IMR-90 (cell line): ENCODE results near the gene LSM12. TPM values are rescaled to one million over a fixed set of nuclear protein-coding genes. Genes with fewer than 3 reads are reported as not detected.

ENCODE experiments used
- ATAC-seq: fragments of 200-7000 bp; cut with Tn5 transposase; 2 replicates; pipeline ENCODE4 v1.9.1; 2020; ENCODE audit warnings: low read depth, mild to moderate bottlenecking, moderate library complexity
- BruUV-seq: library from RNA; stranded (reverse); fragments of 400-500 nt; replicated peaks from 2 replicates; lab custom pipeline; 2021; lab: Mats Ljungman, UMichigan
- CTCF ChIA-PET: fragments of 300-600 bp; formaldehyde crosslinking; extraction: SDS; loops from one replicate; lab custom pipeline; 2021; ENCODE audit warnings: antibody characterized with exemption; lab: Yijun Ruan, JAX
- POLR2A ChIA-PET: fragments of 300-600 bp; sonication (Branson Sonifier 250); formaldehyde crosslinking; loops from one replicate; lab custom pipeline; 2022; ENCODE audit warnings: antibody characterized with exemption; ENCODE audit not compliant: unreplicated experiment; lab: Charles Lee
- DNase-seq: peaks from one replicate; pipeline ENCODE4 v3.0.0; 2013
- H2AFZ ChIP-seq: replicated peaks from 2 replicates; pipeline ENCODE3; 2013; ENCODE audit warnings: low read length, mild to moderate bottlenecking; ENCODE audit not compliant: poor library complexity
- H2AK5ac ChIP-seq: 2 replicates; pipeline ENCODE4 v1.6.1; 2013; ENCODE audit warnings: low read depth, low read length, inconsistent platforms
- H2AK9ac ChIP-seq: replicated peaks from 2 replicates; pipeline ENCODE3; 2013; ENCODE audit warnings: mild to moderate bottlenecking, low read depth, low read length, moderate library complexity; ENCODE audit not compliant: poor library complexity
- H2BK120ac ChIP-seq: 2 replicates; pipeline ENCODE4 v1.6.1; 2013; ENCODE audit warnings: low read depth, low read length, inconsistent platforms
- H2BK15ac ChIP-seq: 3 replicates; pipeline ENCODE4 v1.6.1; 2013; ENCODE audit warnings: low read depth, low read length, inconsistent platforms
- H2BK20ac ChIP-seq: 2 replicates; pipeline ENCODE4 v1.6.1; 2013; ENCODE audit warnings: low read depth, mild to moderate bottlenecking, inconsistent platforms, low read length, moderate library complexity
- H2BK5ac ChIP-seq: 2 replicates; pipeline ENCODE4 v1.6.1; 2013; ENCODE audit warnings: mild to moderate bottlenecking, low read depth, low read length, inconsistent platforms; ENCODE audit not compliant: poor library complexity, severe bottlenecking
- H3K14ac ChIP-seq: replicated peaks from 2 replicates; pipeline ENCODE4 v1.6.1; 2013; ENCODE audit warnings: low read depth, low read length, inconsistent platforms
- H3K18ac ChIP-seq: 2 replicates; pipeline ENCODE4 v1.6.1; 2013; ENCODE audit warnings: low read depth, low read length, control low read depth
- H3K23ac ChIP-seq: 2 replicates; pipeline ENCODE4 v1.6.1; 2013; ENCODE audit warnings: low read depth, low read length, inconsistent platforms
- H3K27ac ChIP-seq: 2 replicates; pipeline ENCODE4 v1.5.1; 2013; ENCODE audit warnings: mild to moderate bottlenecking, control low read depth, low read length; ENCODE audit not compliant: insufficient read depth
- H3K27me3 ChIP-seq: 2 replicates; pipeline ENCODE4 v1.6.1; 2013; ENCODE audit warnings: low read length; ENCODE audit not compliant: control insufficient read depth, insufficient read depth
- H3K36me3 ChIP-seq: 2 replicates; pipeline ENCODE4 v1.6.1; 2013; ENCODE audit warnings: low read length, mixed read lengths; ENCODE audit not compliant: control insufficient read depth, insufficient read depth
- H3K4ac ChIP-seq: 2 replicates; pipeline ENCODE4 v1.6.1; 2013; ENCODE audit warnings: low read depth, low read length, inconsistent platforms
- H3K4me1 ChIP-seq: 2 replicates; pipeline ENCODE4 v1.6.1; 2013; ENCODE audit warnings: low read length, mixed read lengths; ENCODE audit not compliant: control insufficient read depth, insufficient read depth
- H3K4me2 ChIP-seq: 2 replicates; pipeline ENCODE4 v1.6.1; 2013; ENCODE audit warnings: low read depth, mild to moderate bottlenecking, control low read depth, low read length, moderate library complexity
- H3K4me3 ChIP-seq: 2 replicates; pipeline ENCODE4 v1.5.1; 2013; ENCODE audit warnings: low read depth, mild to moderate bottlenecking, control low read depth, low read length, moderate library complexity; ENCODE audit not compliant: insufficient read depth
- H3K56ac ChIP-seq: 2 replicates; pipeline ENCODE4 v1.6.1; 2013; ENCODE audit warnings: low read length, inconsistent platforms; ENCODE audit not compliant: insufficient read depth; ENCODE audit errors: extremely low read depth
- H3K79me1 ChIP-seq, 2 experiments: 2 replicates each; pipeline ENCODE4 v1.6.1; 2013; ENCODE audit warnings: low read length in 2 of 2, inconsistent platforms in 1 of 2, low read depth in 1 of 2
- H3K9ac ChIP-seq: 2 replicates; pipeline ENCODE4 v1.6.1; 2013; ENCODE audit warnings: low read depth, low read length, control low read depth
- H3K9me1 ChIP-seq: 2 replicates; pipeline ENCODE4 v1.6.1; 2013; ENCODE audit warnings: low read length, inconsistent platforms; ENCODE audit not compliant: insufficient read depth
- H3K9me3 ChIP-seq: 2 replicates; pipeline ENCODE4 v1.6.1; 2013; ENCODE audit warnings: low read length; ENCODE audit not compliant: control insufficient read depth, insufficient read depth
- H4K20me1 ChIP-seq: 2 replicates; pipeline ENCODE4 v1.6.1; 2013; ENCODE audit warnings: low read length, inconsistent platforms; ENCODE audit not compliant: insufficient read depth
- H4K5ac ChIP-seq: 2 replicates; pipeline ENCODE4 v1.6.1; 2013; ENCODE audit warnings: mild to moderate bottlenecking, low read depth, low read length, control low read depth
- H4K8ac ChIP-seq, 2 experiments: 2 replicates each; pipeline ENCODE4 v1.6.1; 2013; ENCODE audit warnings: low read depth in 2 of 2, low read length in 2 of 2, control low read depth in 1 of 2, inconsistent platforms in 1 of 2
- H4K91ac ChIP-seq: 2 replicates; pipeline ENCODE4 v1.6.1; 2013; ENCODE audit warnings: low read depth, low read length, inconsistent platforms; ENCODE audit not compliant: insufficient read depth
- BHLHE40 ChIP-seq: fragments of 150-350 bp; IDR thresholded peaks from 2 replicates; pipeline ENCODE4 v1.6.1; 2016; ENCODE audit warnings: mild to moderate bottlenecking, low read depth, low read length
- CEBPB ChIP-seq: IDR thresholded peaks from 2 replicates; pipeline ENCODE4 v1.6.1; 2012; ENCODE audit warnings: low read depth, low read length, improper control_type of control experiment
- CHD1 ChIP-seq: IDR thresholded peaks from 2 replicates; pipeline ENCODE4 v1.6.1; 2012; ENCODE audit warnings: low read depth, low read length, improper control_type of control experiment
- CTCF ChIP-seq: conservative IDR thresholded peaks from 2 replicates; pipeline ENCODE4 v1.5.1; 2012; ENCODE audit warnings: mild to moderate bottlenecking, low read depth, low read length, improper control_type of control experiment
- FOS ChIP-seq: fragments of 150-350 bp; IDR thresholded peaks from 2 replicates; pipeline ENCODE4 v1.6.1; 2016; ENCODE audit warnings: low read depth, low read length
- MAFK ChIP-seq: IDR thresholded peaks from 2 replicates; pipeline ENCODE4 v1.6.1; 2012; ENCODE audit warnings: low read depth, low read length, improper control_type of control experiment
- MXI1 ChIP-seq: IDR thresholded peaks from 2 replicates; pipeline ENCODE4 v1.6.1; 2012; ENCODE audit warnings: low read depth, mild to moderate bottlenecking, low read length, moderate library complexity, borderline replicate concordance
- NFE2L2 ChIP-seq: fragments of 150-350 bp; IDR thresholded peaks from 2 replicates; pipeline ENCODE4 v1.6.1; 2016; ENCODE audit warnings: low read depth, mild to moderate bottlenecking, low read length
- POLR2A ChIP-seq: IDR thresholded peaks from 2 replicates; pipeline ENCODE4 v1.6.1; 2012; ENCODE audit warnings: mild to moderate bottlenecking, low read depth, low read length
- RAD21 ChIP-seq: IDR thresholded peaks from 2 replicates; pipeline ENCODE4 v1.6.1; 2012; ENCODE audit warnings: low read length, improper control_type of control experiment
- RCOR1 ChIP-seq: IDR thresholded peaks from 2 replicates; pipeline ENCODE4 v1.6.1; 2012; ENCODE audit warnings: mild to moderate bottlenecking, low read length, improper control_type of control experiment; ENCODE audit not compliant: insufficient replicate concordance
- RFX5 ChIP-seq: IDR thresholded peaks from 2 replicates; pipeline ENCODE4 v1.8.0; 2012; ENCODE audit warnings: low read depth, mild to moderate bottlenecking, low read length, moderate library complexity
- SMC3 ChIP-seq: fragments of 150-350 bp; IDR thresholded peaks from 2 replicates; pipeline ENCODE4 v1.6.1; 2016; ENCODE audit warnings: low read depth, mild to moderate bottlenecking, antibody characterized with exemption, low read length, moderate library complexity
- USF2 ChIP-seq: fragments of 150-350 bp; IDR thresholded peaks from 2 replicates; pipeline ENCODE4 v1.6.1; 2017; ENCODE audit warnings: mild to moderate bottlenecking, antibody characterized with exemption, low read length, low read depth
- WGBS, 2 experiments: methylation state at CpG; one replicate each; pipeline versions ENCODE4 v1.1.5 to v1.1.7; 2013; ENCODE audit warnings: missing lambda C conversion rate in 2 of 2; ENCODE audit not compliant: insufficient read length in 1 of 2; ENCODE audit errors: extremely low coverage in 2 of 2; 5-methylcytosine and 5-hydroxymethylcytosine counted together
- dilution Hi-C: fragments of 300-500 bp; cut with HindIII; formaldehyde crosslinking; loops from one replicate; pipeline ENCODE4 v1.14.3; 2018; ENCODE audit warnings: low sequenced_read_pairs; ENCODE audit not compliant: unreplicated experiment
- in situ Hi-C: fragments of 300-500 bp; cut with MboI; formaldehyde crosslinking; loops from 3 replicates; pipeline ENCODE4 v1.14.3; 2019; ENCODE audit warnings: low sequenced_read_pairs, inconsistent platforms, mixed read lengths
- intact Hi-C: fragments of 100-400 bp; cut with micrococcal nuclease; formaldehyde crosslinking; loops from 2 replicates; pipeline ENCODE4 v1.10.0; 2022
- polyA plus RNA-seq, 3 experiments: library from polyadenylated mRNA; depleted of rRNA; stranded (reverse); fragments of >200 nt; gene quantifications; 2 replicates each; pipeline ENCODE4 v1.2.3, GENCODE V29; 2012; ENCODE audit warnings: low replicate concordance in 1 of 3
- total RNA-seq: library from RNA; depleted of rRNA; stranded (reverse); fragments of >200 nt; gene quantifications from 2 replicates; pipeline ENCODE4 v1.2.3, GENCODE V29; 2012

The LSM12 gene
- total and polyA plus RNA-seq, 2 of the 4 experiments (the other 2 are of a cell fraction): 38.0 to 41.0 TPM

GRCh38 chr17:44106801-44107200 is 40.3 kb upstream of the LSM12 start:
- H3K56ac ChIP-seq: no peak overlapping the region
- no peak overlapping the region for H3K9ac ChIP-seq
- in situ Hi-C loops: no loop called here
- no peak overlapping the region for H3K4me3 ChIP-seq
- H2BK15ac ChIP-seq: no peak overlapping the region; the same call in 2 of the 3 replicates
- H3K14ac ChIP-seq: 0 out of 2 replicates have a peak overlapping the region, but pooled peaks have one; percentile 22
- H4K8ac ChIP-seq: no peak overlapping the region
- no peak overlapping the region for H2BK5ac ChIP-seq
- H4K5ac ChIP-seq: no peak overlapping the region
- H3K9me3 ChIP-seq: no peaks in the 10 kb centered on the region
- TF ChIP-seq CEBPB (no peak), POLR2A (no peak), NFE2L2 (no peak), MXI1 (no peak), CHD1 (no peak), BHLHE40 (no peak), RAD21 (no peak), CTCF (no peak), MAFK (no peak), FOS (no peak), USF2 (no peak), RFX5 (no peak), RCOR1 (no peak), SMC3 (no peak)
- ChIA-PET CTCF (no interaction called here), POLR2A (interaction anchor here (0.7 kb wide), 1 partner anchor 40 kb away, joined by 3 read pairs; the partner anchor contains the start of gene LSM12)
- dilution Hi-C loops: no loop called here
- peaks cover 18 to 80% of the 10 kb centered on the region in 2 experiments for H3K79me1 ChIP-seq
- no peak overlapping the region for H3K23ac ChIP-seq
- intact Hi-C loops: no loop called here
- no peak overlapping the region for H3K4me2 ChIP-seq
- H4K20me1 ChIP-seq: peaks cover 32% of the 10 kb centered on the region
- H3K27me3 ChIP-seq: no peaks in the 10 kb centered on the region
- 0 out of 2 replicates have a peak overlapping the region, but pooled peaks have one; percentile 51 for H2AK5ac ChIP-seq
- H3K18ac ChIP-seq: no peak overlapping the region
- no peaks in the 10 kb centered on the region for H3K36me3 ChIP-seq
- no CpG with 5 or more reads among the region's 4 CpGs for WGBS, 2 experiments
- peaks cover 28% of the 10 kb centered on the region for H3K9me1 ChIP-seq
- H3K27ac ChIP-seq: no peak overlapping the region
- peaks cover 46% of the 10 kb centered on the region for H3K4me1 ChIP-seq
- H3K4ac ChIP-seq: no peak overlapping the region
- no peak overlapping the region for H4K91ac ChIP-seq
- DNase-seq (no peak), ATAC-seq (no peak)
- no TSS peak for BruUV-seq
- H2BK20ac ChIP-seq: no peak overlapping the region
- H2AK9ac ChIP-seq: no peak overlapping the region
- H2BK120ac ChIP-seq: no peak overlapping the region
- H2AFZ ChIP-seq: no peak overlapping the region
